ENCODE data around the gene PPP6R3.
"Not testable (repeated sequence)": the region's sequence is repeated elsewhere in the genome, so short reads cannot be mapped to it uniquely, and the experiment has no call there.

The PPP6R3 gene

DNA sequence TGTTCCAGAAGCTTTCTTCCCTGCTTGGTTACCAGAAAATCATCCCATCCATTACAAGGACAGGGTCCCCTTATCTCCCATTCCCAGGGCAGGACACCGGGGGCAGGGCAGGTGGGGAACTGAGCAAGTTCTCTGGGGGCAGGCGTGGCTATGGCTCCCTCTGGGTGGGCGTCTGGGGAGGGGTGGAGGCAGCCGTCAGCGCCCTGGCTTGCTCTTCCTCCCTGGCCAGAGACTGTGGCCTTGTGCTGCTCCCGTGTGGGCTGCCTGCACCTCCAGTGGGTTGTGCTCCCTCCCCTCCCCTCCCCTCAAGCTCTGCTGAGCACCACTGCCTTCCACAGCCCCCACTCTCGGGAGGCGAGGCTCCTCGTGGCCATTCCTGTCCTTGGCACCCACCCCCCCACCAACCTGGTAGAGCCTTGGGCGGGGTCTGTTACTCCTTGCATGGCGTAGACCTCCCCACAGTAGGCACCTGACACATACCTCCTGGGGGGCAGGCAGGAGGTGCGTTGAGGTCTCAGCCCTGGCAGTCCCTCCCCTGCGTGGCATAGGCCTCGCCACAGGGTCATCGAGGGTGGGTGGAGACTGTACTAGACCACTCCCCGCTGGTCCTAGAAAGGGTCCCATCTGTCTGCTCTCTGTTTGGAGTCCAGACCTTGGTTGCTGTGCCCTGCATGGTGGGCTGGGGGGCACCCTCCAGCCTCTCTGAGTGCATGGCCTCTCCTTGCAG, 24.2 kb upstream of the PPP6R3 start:
- no peak for DNase-seq (ENCODE audit: low read depth in 2 of 2)

DNA sequence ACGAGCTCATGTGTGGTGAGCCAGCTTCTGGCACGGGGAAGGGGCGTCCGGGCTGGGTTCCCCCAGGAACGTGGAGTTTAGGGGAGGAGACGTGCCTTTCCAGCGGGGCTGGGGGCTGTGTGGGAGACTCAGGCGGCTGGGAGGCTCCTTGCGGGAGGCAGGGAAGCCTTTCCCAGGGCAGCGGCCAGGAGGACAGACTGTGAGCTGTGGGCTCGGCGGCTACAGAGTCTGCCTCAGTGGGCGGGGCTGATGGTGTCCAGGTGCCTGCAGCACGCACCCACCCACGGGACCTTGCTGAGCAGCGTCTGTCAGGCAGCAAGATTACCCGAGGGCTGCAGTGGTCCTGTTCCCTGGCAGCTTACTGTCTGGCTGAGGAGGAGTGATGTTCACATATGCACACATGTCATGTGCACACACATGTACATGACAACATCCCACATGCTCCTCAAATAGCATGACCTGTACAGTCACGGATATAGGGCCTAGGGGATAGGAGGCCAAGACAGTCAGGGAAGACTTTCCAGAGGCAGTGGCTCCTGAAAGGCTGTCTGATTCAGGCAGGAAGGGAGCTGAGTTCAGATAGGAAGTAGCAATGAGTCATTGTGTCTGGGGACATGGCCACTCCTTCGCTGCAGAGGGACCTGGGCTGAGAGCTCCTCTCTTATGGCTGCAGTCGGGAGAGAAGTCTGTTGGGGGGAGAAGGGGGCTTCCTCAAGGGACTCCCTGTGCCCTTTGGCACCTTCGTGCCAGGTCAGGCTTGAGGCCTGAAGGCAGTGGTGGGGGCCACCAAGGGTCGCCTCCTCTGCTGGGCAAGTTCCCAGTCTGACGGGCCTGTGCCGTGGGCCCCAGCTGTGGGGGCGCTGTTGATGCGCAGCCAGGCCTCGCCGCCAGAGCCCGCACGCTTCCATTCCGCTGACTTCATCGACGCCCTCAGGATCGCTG, 23.3 kb upstream of the PPP6R3 start:
- no peak for DNase-seq (ENCODE audit: low read depth in 2 of 2)

DNA sequence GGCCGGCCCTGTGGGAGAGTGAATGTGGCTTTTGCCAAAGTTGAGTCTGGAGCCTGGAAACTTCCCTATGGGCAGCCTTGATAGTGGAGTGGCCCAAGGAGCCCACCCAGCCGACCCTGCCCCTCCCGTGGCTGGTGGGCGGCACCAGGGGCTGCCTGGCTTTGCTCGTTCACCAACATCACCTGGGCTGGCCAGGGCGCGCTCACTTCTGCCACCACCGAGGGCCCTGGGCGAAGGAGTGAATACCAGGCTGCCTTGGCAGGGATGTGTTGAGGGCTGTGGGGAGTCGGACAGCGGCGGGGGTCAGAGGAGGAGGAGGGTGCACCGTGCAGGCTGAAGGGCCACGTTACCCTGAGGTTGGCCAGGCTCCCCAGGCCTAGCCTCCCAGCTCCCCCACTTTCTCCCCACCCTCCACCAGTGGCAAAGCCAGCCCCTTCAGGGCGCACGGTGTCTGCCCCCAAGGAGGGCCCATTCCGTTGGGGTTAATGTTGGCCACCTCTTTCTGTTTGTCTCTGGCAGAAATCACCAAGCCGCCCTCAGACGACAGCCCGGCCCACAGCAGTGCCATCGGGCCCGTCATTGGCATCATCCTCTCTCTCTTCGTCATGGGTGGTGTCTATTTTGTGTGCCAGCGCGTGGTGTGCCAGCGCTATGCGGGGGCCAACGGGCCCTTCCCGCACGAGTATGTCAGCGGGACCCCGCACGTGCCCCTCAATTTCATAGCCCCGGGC, 22.5 kb upstream of the PPP6R3 start:
- DNase-seq (ENCODE audit: low read depth in 2 of 2), result no peak

DNA sequence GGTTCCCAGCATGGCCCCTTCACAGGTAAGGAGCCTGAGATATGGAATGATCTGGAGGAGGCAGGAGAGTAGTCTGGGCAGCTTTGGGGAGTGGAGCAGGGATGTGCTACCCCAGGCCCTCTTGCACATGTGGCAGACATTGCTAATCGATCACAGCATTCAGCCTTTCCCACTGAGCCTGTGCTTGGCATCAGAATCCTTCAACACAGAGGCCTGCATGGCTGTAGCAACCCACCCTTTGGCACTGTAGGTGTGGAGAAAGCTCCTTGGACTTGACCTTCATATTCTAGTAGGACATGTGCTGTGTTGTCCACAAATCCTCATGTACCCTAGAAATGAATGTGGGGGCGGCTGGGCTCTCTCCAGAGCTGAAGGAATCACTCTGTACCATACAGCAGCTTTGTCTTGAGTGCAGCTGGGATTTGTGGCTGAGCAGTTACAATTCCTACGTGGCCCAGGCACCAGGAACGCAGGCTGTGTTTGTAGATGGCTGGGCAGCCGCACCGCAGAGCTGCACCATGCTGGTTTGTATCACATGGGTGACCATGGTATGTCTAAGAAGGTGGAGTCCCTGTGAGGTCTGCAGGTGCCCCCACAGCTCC, 21.8 kb upstream of the PPP6R3 start:
- no peak for DNase-seq (ENCODE audit: low read depth in 2 of 2)

DNA sequence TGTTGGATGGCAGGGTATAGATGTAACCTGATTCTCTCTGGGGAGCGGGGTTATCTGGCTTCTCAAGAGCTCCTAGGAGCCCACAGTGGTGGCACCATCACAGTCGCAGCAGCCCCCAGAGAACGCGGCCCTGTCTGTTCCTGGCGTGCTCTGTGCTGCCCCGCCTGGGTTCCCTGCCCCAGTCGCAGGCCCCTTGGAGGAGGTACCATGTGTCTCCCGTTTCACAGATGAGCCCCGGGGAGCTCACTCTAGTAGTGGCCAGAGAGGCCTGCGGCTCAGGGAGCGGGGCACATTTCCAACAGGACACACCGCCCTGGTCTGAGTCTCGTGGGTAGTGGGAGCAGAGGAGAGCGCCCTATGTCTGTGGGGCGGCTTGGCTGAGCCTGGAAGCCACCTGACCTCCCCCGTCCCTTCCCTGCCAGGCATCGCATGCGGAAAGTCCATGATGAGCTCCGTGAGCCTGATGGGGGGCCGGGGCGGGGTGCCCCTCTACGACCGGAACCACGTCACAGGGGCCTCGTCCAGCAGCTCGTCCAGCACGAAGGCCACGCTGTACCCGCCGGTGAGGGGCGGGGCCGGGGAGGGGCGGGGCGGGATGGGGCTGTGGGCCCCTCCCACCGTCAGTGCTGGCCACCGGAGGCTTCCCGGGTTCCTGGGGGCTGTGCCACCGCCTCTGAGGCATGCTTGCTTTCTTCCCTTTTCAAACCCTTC, 21.0 kb upstream of the PPP6R3 start:
- no peak for DNase-seq (ENCODE audit: low read depth in 2 of 2)

DNA sequence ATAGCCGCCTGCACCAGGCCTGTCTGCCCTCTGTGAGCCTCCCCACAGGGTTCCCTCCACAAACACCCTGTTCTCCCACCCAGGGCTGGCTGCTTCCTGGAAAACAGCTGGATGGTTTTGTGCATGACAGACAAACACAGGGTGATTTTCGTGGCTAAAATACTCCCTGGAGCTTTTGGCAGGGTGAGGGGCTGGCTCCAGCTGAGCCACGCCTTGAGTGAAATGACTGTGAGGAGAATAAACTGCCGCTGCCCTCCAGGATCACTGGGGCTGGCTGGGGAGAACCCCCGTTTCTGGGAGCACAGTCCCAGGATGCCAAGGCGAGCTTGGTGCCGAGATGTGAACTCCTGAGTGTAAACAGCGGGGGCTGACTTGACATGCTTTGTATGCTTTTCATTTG, 20.3 kb upstream of the PPP6R3 start:
- no peak for DNase-seq (ENCODE audit: low read depth in 2 of 2)

DNA sequence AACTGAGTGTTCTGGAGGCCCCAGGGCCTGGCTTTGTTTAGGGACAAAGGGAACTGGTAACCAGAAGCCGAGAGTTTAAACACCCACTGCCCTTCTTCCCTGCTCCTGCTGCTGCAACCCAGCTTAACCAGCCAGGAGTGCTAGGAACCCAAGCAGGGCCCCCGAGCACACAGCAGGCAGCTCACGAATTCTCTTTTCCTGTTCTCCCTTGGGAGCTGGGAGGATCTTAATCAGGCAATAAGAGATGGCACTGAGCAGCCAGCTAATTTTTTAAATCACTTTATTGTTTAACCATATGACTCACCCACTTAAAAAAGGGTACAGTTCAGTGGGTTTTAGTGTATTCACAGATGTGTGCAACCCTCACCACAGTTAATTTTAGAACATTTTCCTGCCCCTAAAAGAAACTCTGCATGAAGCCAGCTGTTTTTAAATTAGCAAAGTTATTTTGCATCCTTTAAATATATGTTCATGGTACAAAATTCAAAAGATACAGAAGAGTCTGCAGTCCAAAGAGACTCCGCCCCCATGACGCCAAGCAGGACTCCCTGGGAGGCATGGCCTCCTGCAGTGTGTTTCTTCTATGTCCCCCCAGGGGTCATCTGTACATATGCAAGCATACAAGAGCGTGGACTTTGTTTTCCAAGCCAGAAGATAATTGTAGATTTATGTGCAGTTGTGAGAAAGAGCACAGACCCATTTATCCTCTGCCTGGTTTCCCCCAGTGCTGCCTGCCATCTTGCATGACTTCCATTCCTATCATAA, 18.9 kb upstream of the PPP6R3 start:
- no peak for DNase-seq (ENCODE audit: low read depth in 2 of 2)

DNA sequence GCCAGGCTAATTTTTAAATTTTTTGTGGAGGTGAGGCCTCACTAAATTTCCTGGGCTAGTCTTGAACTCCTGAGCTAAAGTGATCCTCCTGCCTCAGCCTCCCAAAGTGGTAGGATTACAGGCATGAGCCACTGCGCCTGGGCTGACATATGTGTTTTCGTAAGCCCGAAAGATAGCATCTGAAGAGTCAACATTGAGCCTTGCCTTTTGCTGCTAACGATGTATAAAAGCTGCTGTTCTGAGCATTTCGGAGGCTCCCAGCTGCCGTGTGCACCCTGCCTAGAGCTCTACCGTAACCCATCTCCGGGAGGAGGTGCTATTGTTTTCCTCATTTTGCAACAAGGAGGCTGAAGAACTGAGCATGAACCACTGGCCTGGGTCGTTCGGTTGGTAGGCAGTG, 18.1 kb upstream of the PPP6R3 start:
- no peak for DNase-seq (ENCODE audit: low read depth in 2 of 2)

DNA sequence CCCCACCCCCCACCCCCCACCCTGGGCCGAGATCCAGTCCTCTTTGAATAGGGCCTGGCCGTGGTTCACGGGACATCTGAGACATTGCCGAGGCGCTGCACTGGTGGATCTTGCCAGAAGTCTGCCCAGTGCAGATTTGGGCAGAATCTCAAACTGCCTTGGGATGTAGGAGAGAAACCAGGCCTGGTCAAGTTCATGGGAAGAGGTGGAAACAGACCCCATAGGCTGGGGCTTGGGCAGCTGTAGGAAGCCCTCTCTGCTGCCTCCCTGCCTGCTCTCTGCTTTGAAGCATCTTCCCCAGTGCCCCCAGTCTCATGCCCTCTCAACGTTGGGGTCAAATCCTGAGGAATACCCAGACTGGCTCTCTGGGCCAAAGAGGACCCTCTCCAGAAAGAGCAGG, 16.0 kb upstream of the PPP6R3 start:
- no peak for DNase-seq (ENCODE audit: low read depth in 2 of 2)

DNA sequence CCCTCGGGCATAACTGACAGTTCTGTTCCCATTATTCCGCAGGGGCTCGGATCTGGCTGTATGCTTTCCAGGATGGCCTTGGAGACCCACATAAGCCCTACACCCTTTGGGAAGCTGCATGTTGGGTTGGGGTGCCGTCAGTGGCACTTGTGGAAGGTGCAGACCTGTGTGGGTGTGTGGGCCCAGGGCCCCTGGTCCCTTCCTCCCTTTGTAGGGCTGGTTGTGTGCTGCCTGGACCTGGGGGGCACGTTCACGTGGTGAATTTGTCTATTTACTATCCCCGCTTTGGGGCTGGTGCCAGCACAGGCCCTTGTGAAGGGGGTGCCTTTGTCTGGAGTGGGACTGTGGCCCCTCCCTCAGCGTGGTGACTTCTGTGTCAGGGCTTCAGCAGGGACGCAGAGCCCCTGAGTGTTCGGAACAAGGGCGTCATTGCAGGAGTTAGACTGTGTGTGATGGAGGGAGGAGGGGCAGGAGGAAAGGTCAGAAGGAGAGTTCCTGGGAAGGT, 15.0 kb upstream of the PPP6R3 start:
- DNase-seq (ENCODE audit: low read depth in 2 of 2), result no peak

DNA sequence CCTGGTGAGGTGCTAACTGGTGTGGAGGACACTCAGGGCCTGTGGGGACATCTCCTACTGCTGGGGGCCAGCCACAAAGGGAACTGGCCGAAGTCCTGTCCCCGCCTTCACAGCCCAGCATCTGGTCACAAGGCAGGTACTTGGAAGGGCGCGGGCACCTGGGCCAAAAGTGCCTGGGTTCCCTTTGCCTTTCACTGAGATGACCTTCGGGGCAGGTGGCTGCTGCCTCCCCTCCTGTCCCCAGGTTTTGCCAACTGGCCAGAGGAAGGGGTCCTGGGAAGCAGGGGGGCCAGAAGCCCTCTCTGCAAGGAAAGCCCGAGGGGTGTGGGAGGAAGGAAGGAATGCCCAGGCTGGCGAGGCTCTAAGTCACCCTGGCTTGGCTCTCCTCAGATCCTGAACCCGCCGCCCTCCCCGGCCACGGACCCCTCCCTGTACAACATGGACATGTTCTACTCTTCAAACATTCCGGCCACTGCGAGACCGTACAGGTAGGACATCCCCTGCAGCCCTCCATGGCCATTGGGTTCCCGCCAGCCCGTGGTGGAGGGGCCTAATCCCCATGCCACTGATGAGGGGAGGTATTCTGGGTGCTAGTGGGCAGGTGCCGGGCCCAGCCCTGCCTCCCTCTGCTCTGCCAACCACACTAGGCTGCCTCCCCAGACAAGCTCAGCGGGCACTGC, 14.4 kb upstream of the PPP6R3 start:
- no peak for DNase-seq (ENCODE audit: low read depth in 2 of 2)

DNA sequence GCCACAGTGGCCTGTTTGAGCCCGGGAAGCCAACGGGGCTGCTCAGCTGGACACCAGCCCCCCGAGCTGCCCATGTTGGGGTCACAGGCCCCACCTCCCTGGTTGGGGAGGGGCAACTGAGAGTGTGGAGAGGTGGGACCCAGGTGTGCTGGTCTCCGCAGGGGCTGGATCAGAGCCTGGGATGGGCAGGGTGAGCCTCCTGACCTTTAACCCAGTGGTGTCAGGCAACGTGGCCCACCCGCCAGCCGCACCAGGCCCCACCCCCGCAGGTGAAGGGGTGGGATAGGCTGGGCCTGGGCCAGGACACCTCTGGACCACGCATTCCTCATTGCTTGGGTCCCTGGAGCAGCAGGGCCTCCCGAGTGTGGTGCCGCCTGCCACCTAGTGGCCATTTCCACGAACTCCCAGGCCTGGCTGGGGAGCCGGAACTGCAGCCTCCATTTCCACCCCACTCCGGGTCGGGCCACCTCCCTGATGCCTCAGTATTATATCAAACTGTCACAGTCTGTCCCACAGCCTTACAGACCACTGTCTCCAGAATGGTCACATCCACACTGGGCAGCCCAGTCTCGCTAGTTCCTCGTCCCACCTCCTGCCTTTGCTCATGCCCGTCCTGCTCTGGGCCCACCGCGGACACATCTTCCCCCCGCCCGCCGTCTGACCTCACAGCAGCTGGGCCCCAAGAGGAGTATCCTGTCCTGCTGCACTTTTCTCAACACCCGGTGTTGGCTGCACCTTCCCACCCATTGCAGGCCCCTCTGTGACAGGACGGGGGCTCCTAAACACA, 13.3 kb upstream of the PPP6R3 start:
- peak; percentile 43 to 59 for DNase-seq (ENCODE audit: low read depth in 2 of 2)

DNA sequence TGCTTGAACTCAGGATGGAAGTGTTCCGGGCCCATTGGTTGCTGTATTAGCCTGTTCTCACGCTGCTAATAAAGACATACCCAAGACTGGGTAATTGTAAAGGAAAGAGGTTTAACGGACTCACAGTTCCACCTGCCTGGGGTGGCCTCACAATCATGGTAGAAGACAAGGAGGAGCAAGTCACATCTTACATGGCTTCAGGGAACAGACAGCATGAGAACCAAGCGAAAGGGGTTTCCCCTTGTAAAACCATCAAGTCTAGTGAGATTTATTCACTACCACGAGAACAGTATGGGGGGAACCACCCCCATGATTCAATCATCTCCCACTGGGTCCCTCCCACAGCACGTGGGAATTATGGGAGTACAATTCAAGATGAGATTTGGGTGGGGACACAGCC, 12.6 kb upstream of the PPP6R3 start:
- not testable (repeated sequence) for DNase-seq (ENCODE audit: low read depth in 2 of 2)

DNA sequence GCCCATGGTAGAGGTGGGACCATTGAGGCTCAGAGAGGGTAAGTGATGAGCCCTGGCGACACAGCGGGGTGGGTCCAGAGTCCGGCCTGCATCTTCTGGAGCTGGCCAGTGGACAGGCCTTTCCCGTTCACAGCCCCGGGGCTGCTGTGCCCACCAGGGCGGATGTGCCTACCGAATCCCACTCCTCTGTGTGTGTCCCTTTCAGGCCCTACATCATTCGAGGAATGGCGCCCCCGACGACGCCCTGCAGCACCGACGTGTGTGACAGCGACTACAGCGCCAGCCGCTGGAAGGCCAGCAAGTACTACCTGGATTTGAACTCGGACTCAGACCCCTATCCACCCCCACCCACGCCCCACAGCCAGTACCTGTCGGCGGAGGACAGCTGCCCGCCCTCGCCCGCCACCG, 11.9 kb upstream of the PPP6R3 start:
- no peak for DNase-seq (ENCODE audit: low read depth in 2 of 2)

DNA sequence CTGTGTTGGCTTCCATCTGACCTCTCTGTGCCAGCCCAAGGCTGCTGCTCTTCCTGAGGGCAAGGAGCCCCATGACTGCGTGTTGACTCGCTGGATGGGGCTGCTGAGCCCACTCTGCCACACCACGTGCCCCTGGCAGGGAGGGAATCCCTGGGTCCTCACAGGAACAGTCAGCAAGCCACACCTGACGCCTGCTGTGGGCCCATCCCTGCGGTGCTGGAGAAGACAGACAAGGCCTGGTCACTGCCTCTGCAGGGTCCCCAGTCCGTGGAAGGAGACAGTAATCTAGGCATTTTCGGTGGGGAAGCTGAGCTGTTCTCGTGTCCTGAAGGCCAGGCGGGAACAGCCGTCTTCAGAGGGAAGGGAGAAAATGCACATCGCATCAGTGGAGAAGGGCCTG, 10.6 kb upstream of the PPP6R3 start:
- no peak for DNase-seq (ENCODE audit: low read depth in 2 of 2)

DNA sequence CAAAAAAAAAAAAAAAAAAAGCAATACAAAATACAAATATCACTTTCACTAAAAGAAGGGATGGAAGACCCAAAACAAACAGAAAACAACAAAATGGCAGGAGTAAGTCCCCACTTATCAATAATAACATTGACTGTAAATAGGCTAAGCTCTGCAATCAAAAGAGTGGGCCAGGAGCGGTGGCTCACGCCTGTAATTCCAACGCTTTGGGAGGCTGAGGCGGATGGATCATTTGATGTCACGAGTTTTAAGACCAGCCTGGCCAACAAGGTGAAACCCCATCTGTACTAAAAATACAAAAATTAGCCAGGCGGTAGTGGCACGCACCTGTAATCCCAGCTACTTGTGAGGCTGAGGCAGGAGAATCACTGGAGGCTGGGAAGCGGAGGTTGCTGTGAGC, 9.8 kb upstream of the PPP6R3 start:
- no peak for DNase-seq (ENCODE audit: low read depth in 2 of 2)

DNA sequence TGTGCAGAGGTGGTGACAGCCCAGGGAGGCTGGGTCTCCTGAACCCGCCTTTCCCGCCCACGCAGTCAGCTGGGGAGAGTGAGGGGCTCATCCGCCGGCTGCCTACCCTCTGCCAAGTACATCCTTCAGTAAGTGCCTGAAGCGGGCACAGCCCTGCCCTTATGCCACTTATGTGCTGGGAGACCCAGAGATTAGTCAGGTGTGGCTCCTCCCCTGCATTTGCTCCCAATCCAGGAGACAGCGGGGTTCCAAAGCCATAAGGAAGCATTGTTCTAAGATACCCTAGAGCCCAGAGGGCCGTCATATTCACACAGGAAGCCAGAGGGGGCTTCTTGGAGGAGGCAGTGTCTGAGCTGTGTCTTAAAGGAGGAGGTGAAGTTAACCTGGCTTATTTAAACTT, 5.8 kb upstream of the PPP6R3 start:
- DNase-seq (ENCODE audit: low read depth in 2 of 2), result no peak

DNA sequence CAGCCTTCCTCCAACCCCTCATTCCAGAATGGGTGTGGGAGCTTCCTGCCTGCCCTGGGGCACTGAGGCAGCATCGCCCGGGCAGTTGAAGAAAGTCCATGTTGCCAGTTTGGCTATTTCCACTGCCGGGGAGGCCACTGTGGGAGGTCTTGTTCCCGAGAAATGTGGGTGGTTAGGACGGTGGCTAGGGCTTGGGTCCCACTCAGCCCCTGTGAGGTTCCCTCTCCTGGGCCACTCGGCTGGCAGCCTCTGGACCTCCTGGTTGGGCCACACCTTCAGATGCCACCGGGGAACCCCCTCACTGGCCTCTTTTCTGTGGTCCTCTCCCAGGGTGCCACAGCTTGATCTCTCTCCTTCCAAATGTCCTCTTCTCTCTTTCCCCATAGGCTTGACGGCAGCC, 5.1 kb upstream of the PPP6R3 start:
- no peak for DNase-seq (ENCODE audit: low read depth in 2 of 2)
